ENCODE results near the gene MYH1. TPM values are rescaled to one million over a fixed set of nuclear protein-coding genes. Genes with fewer than 3 reads are reported as not detected.

The MYH1 gene
- total RNA-seq, 4 donors from 2014 or later: 0.02 to 0.19 TPM; not detected in 2

DNA sequence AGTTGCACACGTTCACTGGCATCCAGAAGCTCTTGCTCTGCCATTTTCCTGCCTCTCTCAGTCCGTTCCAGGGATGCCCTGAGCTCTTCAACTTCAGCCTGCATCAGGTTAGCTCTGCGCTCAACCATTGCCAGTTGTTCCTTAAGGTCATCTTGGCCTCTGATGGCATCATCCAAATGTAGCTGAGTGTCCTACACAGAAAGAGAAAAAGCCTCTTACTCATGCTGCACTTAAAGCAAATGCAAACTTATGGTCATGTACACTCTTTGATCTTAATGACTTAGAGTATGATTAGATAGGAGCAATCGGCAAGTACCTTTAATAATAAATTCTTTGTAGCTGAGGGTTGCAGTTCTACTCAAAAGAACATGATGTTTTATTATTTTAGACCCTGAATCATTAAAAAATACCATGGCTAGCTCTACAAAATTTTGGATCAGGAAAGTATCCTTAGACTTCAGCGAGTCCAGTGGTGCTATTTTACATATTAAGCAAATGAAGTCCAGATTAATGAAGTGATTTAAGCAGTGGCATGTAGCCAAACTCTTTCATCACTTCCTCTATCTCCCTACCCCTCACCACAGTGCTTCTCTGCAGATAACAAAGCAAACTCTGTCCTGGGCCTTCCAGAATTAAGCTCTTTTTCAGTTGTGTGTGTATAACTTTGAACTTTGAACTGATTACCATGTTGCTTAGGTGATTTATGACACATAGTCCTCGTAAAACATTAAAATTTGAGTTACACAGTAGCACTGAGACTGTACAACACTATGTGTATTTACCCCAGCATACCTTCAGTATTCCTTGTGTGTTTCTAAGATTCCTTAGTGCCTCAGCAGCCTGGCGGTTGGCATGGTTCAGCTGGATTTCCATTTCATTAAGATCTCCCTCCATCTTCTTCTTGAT, 71.1 kb downstream of the MYH1 start:
- WGBS, 2 donors: 67 to 69% methylated on average over 7 of the region's 7 CpGs
- DNase-seq (ENCODE audit: low spot score in 2 of 2): no peak
- H3K4me3 ChIP-seq (ENCODE audit: low read depth, poor library complexity, severe bottlenecking): no peak overlapping the region
- intact Hi-C loops (cut with DNase I; ENCODE audit: low total_unique reads): no loop called here
- no peak for TF ChIP-seq POLR2A (IDR thresholded peaks at IDR 0.05)
- TF ChIP-seq, protein P1, sequence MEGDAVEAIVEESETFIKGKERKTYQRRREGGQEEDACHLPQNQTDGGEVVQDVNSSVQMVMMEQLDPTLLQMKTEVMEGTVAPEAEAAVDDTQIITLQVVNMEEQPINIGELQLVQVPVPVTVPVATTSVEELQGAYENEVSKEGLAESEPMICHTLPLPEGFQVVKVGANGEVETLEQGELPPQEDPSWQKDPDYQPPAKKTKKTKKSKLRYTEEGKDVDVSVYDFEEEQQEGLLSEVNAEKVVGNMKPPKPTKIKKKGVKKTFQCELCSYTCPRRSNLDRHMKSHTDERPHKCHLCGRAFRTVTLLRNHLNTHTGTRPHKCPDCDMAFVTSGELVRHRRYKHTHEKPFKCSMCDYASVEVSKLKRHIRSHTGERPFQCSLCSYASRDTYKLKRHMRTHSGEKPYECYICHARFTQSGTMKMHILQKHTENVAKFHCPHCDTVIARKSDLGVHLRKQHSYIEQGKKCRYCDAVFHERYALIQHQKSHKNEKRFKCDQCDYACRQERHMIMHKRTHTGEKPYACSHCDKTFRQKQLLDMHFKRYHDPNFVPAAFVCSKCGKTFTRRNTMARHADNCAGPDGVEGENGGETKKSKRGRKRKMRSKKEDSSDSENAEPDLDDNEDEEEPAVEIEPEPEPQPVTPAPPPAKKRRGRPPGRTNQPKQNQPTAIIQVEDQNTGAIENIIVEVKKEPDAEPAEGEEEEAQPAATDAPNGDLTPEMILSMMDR (IDR thresholded peaks at IDR 0.05): no peak

Other genes with a start within 250 kb of the MYH1 start
- gene MYH13, start 145.5 kb downstream of the MYH1 start, total RNA-seq: not detected
- not detected for gene MYH8, start 96.6 kb downstream of the MYH1 start, total RNA-seq
- gene MYH4, start 49.0 kb downstream of the MYH1 start, total RNA-seq: not detected
- gene MYH2, start 31.1 kb upstream of the MYH1 start, total RNA-seq: 1 to 10 TPM in 1 of 4 donors, under 1 TPM in 1, not detected in 2; 0.37 to 1.8 TPM
- gene MYH3, start 138.8 kb upstream of the MYH1 start, total RNA-seq: 1 to 10 TPM; 1.2 to 1.5 (median 1.4) TPM
- gene SCO1, start 179.0 kb upstream of the MYH1 start, total RNA-seq: 10 to 100 TPM; 11.3 to 33.8 (median 16.2) TPM
- gene ADPRM, start 179.1 kb upstream of the MYH1 start, total RNA-seq: 10 to 100 TPM in 3 of 4 donors, 1 to 10 TPM in 1; 9.5 to 23.4 (median 16.6) TPM
- gene TMEM220, start 211.5 kb upstream of the MYH1 start, total RNA-seq: 10 to 100 TPM in 1 of 4 donors, 1 to 10 TPM in 3; 2.8 to 54.5 (median 3.7) TPM